ENCODE results near the gene EPB41L2.

GRCh38 chr6:130833569-130833968 lies 229.5 kb downstream of the EPB41L2 start:
- TF ChIP-seq POLR2A (IDR thresholded peaks at IDR 0.05): no peak
- no peak for TF ChIP-seq CTCF (IDR thresholded peaks at IDR 0.05)
